Measurements from ENCODE around the gene GALK2. TPM values are rescaled to one million over a fixed set of nuclear protein-coding genes. Genes with fewer than 3 reads are reported as not detected.

Gene GALK2
- total RNA-seq, 1 experiment from 2014 or later = 22.9 TPM

- intact Hi-C loops (cut with micrococcal nuclease; ENCODE audit: unreplicated experiment) = no loop called here
Observed at GRCh38 chr15:49190586-49190985, 20.5 kb downstream of the GALK2 start.

GRCh38 chr15:49191892-49192291 lies 21.8 kb downstream of the GALK2 start:
- no TSS peak for BruUV-seq (replicated peaks)
- CTCF ChIA-PET = no interaction called here
- H3K4me1 ChIP-seq (ENCODE audit: insufficient read depth, low read length, poor library complexity, severe bottlenecking) = no peaks in the 10 kb centered on the region
- POLR2A ChIA-PET (ENCODE audit: low non-redundant PET) = no interaction called here
- no peaks in the 10 kb centered on the region for H3K9me3 ChIP-seq (ENCODE audit: low read depth, low read length, poor library complexity, severe bottlenecking)
- DNase-seq (ENCODE audit: low spot score) = no peak
- H3K4me3 ChIP-seq (ENCODE audit: low read depth, low read length, poor library complexity, severe bottlenecking) = no peak overlapping the region
- no peaks in the 10 kb centered on the region for H3K36me3 ChIP-seq (ENCODE audit: insufficient read depth, low read length, poor library complexity, severe bottlenecking)
- H3K27me3 ChIP-seq (replicated peaks; ENCODE audit: insufficient read depth, low read depth, low read length, poor library complexity) = no peaks in the 10 kb centered on the region
- no peak overlapping the region for H3K27ac ChIP-seq (ENCODE audit: low read depth, low read length, poor library complexity, severe bottlenecking)
- intact Hi-C loops (cut with micrococcal nuclease; ENCODE audit: unreplicated experiment) = no loop called here
- no peak for TF ChIP-seq EZH2 (IDR thresholded peaks at IDR 0.05; ENCODE audit: borderline replicate concordance, low read depth, low read length, poor library complexity, severe bottlenecking)
- TF ChIP-seq CTCF (conservative IDR thresholded peaks at IDR 0.05; ENCODE audit: low read depth, low read length) = no peak

More at GRCh38 chr15:49190586-49190985, 20.5 kb downstream of the GALK2 start:
- H3K9me3 ChIP-seq (ENCODE audit: low read depth, low read length, poor library complexity, severe bottlenecking) = no peaks in the 10 kb centered on the region
- ChIA-PET CTCF (no interaction called here), POLR2A (ENCODE audit: low non-redundant PET) (no interaction called here)
- no peaks in the 10 kb centered on the region for H3K27me3 ChIP-seq (replicated peaks; ENCODE audit: insufficient read depth, low read depth, low read length, poor library complexity)
- no peak for DNase-seq (ENCODE audit: low spot score)
- no peak overlapping the region for H3K4me3 ChIP-seq (ENCODE audit: low read depth, low read length, poor library complexity, severe bottlenecking)
- no peak for TF ChIP-seq CTCF (conservative IDR thresholded peaks at IDR 0.05; ENCODE audit: low read depth, low read length)
- no peak for TF ChIP-seq EZH2 (IDR thresholded peaks at IDR 0.05; ENCODE audit: borderline replicate concordance, low read depth, low read length, poor library complexity, severe bottlenecking)
- H3K27ac ChIP-seq (ENCODE audit: low read depth, low read length, poor library complexity, severe bottlenecking) = no peak overlapping the region
- H3K36me3 ChIP-seq (ENCODE audit: insufficient read depth, low read length, poor library complexity, severe bottlenecking) = no peaks in the 10 kb centered on the region
- no TSS peak for BruUV-seq (replicated peaks)
- no peaks in the 10 kb centered on the region for H3K4me1 ChIP-seq (ENCODE audit: insufficient read depth, low read length, poor library complexity, severe bottlenecking)

GRCh38 chr15:49196856-49197255 lies 26.8 kb downstream of the GALK2 start:
- intact Hi-C loops (cut with micrococcal nuclease; ENCODE audit: unreplicated experiment) = no loop called here
- H3K4me1 ChIP-seq (ENCODE audit: insufficient read depth, low read length, poor library complexity, severe bottlenecking) = no peaks in the 10 kb centered on the region
- CTCF ChIA-PET = no interaction called here
- TF ChIP-seq EZH2 (IDR thresholded peaks at IDR 0.05; ENCODE audit: borderline replicate concordance, low read depth, low read length, poor library complexity, severe bottlenecking) (no peak), CTCF (conservative IDR thresholded peaks at IDR 0.05; ENCODE audit: low read depth, low read length) (no peak)
- no peak for DNase-seq (ENCODE audit: low spot score)
- no peak overlapping the region for H3K4me3 ChIP-seq (ENCODE audit: low read depth, low read length, poor library complexity, severe bottlenecking)
- H3K9me3 ChIP-seq (ENCODE audit: low read depth, low read length, poor library complexity, severe bottlenecking) = no peaks in the 10 kb centered on the region
- no peak overlapping the region for H3K27ac ChIP-seq (ENCODE audit: low read depth, low read length, poor library complexity, severe bottlenecking)
- no TSS peak for BruUV-seq (replicated peaks)
- H3K27me3 ChIP-seq (replicated peaks; ENCODE audit: insufficient read depth, low read depth, low read length, poor library complexity) = no peaks in the 10 kb centered on the region
- no peaks in the 10 kb centered on the region for H3K36me3 ChIP-seq (ENCODE audit: insufficient read depth, low read length, poor library complexity, severe bottlenecking)
- POLR2A ChIA-PET (ENCODE audit: low non-redundant PET) = no interaction called here
